Osteocyte (in vitro differentiated cells): ENCODE measurements around the gene DPYD. TPM values are rescaled to one million over a fixed set of nuclear protein-coding genes. Genes with fewer than 3 reads are reported as not detected.

ENCODE experiments used
- DNase-seq: peaks from one replicate; pipeline ENCODE4 v3.0.0; 2021; ENCODE audit warnings: mixed read lengths; ENCODE audit not compliant: unreplicated experiment; ENCODE audit errors: extremely low spot score
- H3K27ac Mint-ChIP-seq: one replicate; pipeline ENCODE4 v1.8.0; 2021; ENCODE audit warnings: mild to moderate bottlenecking, mixed read lengths; ENCODE audit not compliant: unreplicated experiment
- H3K27me3 Mint-ChIP-seq: one replicate; pipeline ENCODE4 v1.8.0; 2021; ENCODE audit warnings: mixed read lengths; ENCODE audit not compliant: unreplicated experiment
- H3K36me3 Mint-ChIP-seq: one replicate; pipeline ENCODE4 v1.8.0; 2021; ENCODE audit warnings: mixed read lengths; ENCODE audit not compliant: unreplicated experiment
- H3K4me1 Mint-ChIP-seq: one replicate; pipeline ENCODE4 v1.8.0; 2021; ENCODE audit warnings: mixed read lengths; ENCODE audit not compliant: unreplicated experiment
- H3K4me3 Mint-ChIP-seq: one replicate; pipeline ENCODE4 v1.8.0; 2021; ENCODE audit warnings: mild to moderate bottlenecking, moderate library complexity, mixed read lengths; ENCODE audit not compliant: unreplicated experiment
- H3K9me3 Mint-ChIP-seq: one replicate; pipeline ENCODE4 v1.8.0; 2021; ENCODE audit warnings: mixed read lengths; ENCODE audit not compliant: unreplicated experiment
- CTCF ChIP-seq: fragments of 200-600 bp; sonication (generic); IDR thresholded peaks from 2 replicates; pipeline ENCODE4 v1.5.0; 2021; ENCODE audit warnings: antibody characterized with exemption, mild to moderate bottlenecking, moderate library complexity
- total RNA-seq: library from RNA; stranded (reverse); gene quantifications from 2 replicates; pipeline ENCODE4 v1.2.1, GENCODE V29; 2021

Gene DPYD
- total RNA-seq, 1 donor from 2014 or later = 44.0 TPM

- Mint-ChIP-seq H3K4me1 (peaks cover 5% of the 10 kb centered on the region), H3K4me3 (no peak overlapping the region), H3K36me3 (peaks cover 20% of the 10 kb centered on the region), H3K27ac (no peak overlapping the region), H3K27me3 (no peaks in the 10 kb centered on the region), H3K9me3 (peaks cover 10% of the 10 kb centered on the region)
- DNase-seq = no peak
- TF ChIP-seq CTCF = no peak
Measured at GRCh38 chr1:97640677-97641076, 280.2 kb downstream of the DPYD start.

- Mint-ChIP-seq H3K4me1 (peaks cover 16% of the 10 kb centered on the region), H3K4me3 (no peak overlapping the region), H3K9me3 (peaks cover 3% of the 10 kb centered on the region), H3K27ac (no peak overlapping the region), H3K27me3 (no peaks in the 10 kb centered on the region), H3K36me3 (peaks cover 3% of the 10 kb centered on the region)
- no peak for DNase-seq
- no peak for TF ChIP-seq CTCF
Measured at GRCh38 chr1:97636941-97637340, 283.9 kb downstream of the DPYD start.

GRCh38 chr1:97634758-97635157 is 286.1 kb downstream of the DPYD start:
- Mint-ChIP-seq H3K4me1 (peaks cover 20% of the 10 kb centered on the region), H3K27me3 (no peaks in the 10 kb centered on the region)

GRCh38 chr1:97632776-97633175 is 288.1 kb downstream of the DPYD start:
- no peaks in the 10 kb centered on the region for H3K9me3 Mint-ChIP-seq
- DNase-seq = no peak

More at GRCh38 chr1:97634758-97635157, 286.1 kb downstream of the DPYD start:
- TF ChIP-seq CTCF = no peak
- Mint-ChIP-seq H3K27ac (no peak overlapping the region), H3K4me3 (no peak overlapping the region), H3K36me3 (peaks cover 3% of the 10 kb centered on the region), H3K9me3 (no peaks in the 10 kb centered on the region)
- no peak for DNase-seq

GRCh38 chr1:97632075-97632474 is 288.8 kb downstream of the DPYD start:
- no peak overlapping the region for H3K27ac Mint-ChIP-seq
- no peaks in the 10 kb centered on the region for H3K27me3 Mint-ChIP-seq
- DNase-seq = no peak
- no peak overlapping the region for H3K4me3 Mint-ChIP-seq
- H3K4me1 Mint-ChIP-seq = peaks cover 20% of the 10 kb centered on the region
- TF ChIP-seq CTCF = no peak
- H3K9me3 Mint-ChIP-seq = no peaks in the 10 kb centered on the region
- peaks cover 3% of the 10 kb centered on the region for H3K36me3 Mint-ChIP-seq

More at GRCh38 chr1:97632776-97633175, 288.1 kb downstream of the DPYD start:
- no peak for TF ChIP-seq CTCF
- Mint-ChIP-seq H3K4me3 (no peak overlapping the region), H3K4me1 (peaks cover 20% of the 10 kb centered on the region), H3K27me3 (no peaks in the 10 kb centered on the region), H3K36me3 (no peaks in the 10 kb centered on the region), H3K27ac (no peak overlapping the region)
